Bronchial epithelial cell (primary cell): ENCODE measurements around the gene B3GNT5. TPM values are rescaled to one million over a fixed set of nuclear protein-coding genes. Genes with fewer than 3 reads are reported as not detected.

Experiments
- DNase-seq: peaks from one replicate; pipeline ENCODE4 v3.0.0-alpha.2; 2010; ENCODE audit warnings: low read depth
- FAIRE-seq: peaks from 2 replicates; lab custom pipeline; 2011; peaks lifted over from hg19 to GRCh38; lab: Jason Lieb, UNC
- H3K27me3 ChIP-seq: 2 replicates; pipeline ENCODE4 v1.5.1; 2011; ENCODE audit warnings: low read length; ENCODE audit not compliant: control insufficient read depth, insufficient read depth
- H3K36me3 ChIP-seq: 2 replicates; pipeline ENCODE4 v1.5.1; 2011; ENCODE audit warnings: low read length; ENCODE audit not compliant: control insufficient read depth, insufficient read depth
- H3K4me3 ChIP-seq: 2 replicates; pipeline ENCODE4 v1.5.1; 2011; ENCODE audit warnings: mild to moderate bottlenecking, low read depth, low read length, control low read depth
- total RNA-seq: library from RNA; depleted of rRNA; stranded (reverse); fragments of >200 nt; gene quantifications from 2 replicates; pipeline ENCODE4 v1.2.1, GENCODE V29; 2014
- TF ChIP-seq, protein P1 (sequence below): IDR thresholded peaks from 2 replicates; pipeline ENCODE4 v1.5.1; 2011; ENCODE audit warnings: mild to moderate bottlenecking, moderate library complexity, low read length, control low read depth, inconsistent platforms; ENCODE audit not compliant: insufficient read depth, severe bottlenecking

Gene B3GNT5
- total RNA-seq, 1 donor from 2014 or later, result 31.6 TPM

- DNase-seq (no peak), FAIRE-seq (no peak)
- Histone ChIP-seq H3K36me3 (no peaks in the 10 kb centered on the region), H3K27me3 (no peaks in the 10 kb centered on the region), H3K4me3 (no peak overlapping the region)
- TF ChIP-seq, protein P1, sequence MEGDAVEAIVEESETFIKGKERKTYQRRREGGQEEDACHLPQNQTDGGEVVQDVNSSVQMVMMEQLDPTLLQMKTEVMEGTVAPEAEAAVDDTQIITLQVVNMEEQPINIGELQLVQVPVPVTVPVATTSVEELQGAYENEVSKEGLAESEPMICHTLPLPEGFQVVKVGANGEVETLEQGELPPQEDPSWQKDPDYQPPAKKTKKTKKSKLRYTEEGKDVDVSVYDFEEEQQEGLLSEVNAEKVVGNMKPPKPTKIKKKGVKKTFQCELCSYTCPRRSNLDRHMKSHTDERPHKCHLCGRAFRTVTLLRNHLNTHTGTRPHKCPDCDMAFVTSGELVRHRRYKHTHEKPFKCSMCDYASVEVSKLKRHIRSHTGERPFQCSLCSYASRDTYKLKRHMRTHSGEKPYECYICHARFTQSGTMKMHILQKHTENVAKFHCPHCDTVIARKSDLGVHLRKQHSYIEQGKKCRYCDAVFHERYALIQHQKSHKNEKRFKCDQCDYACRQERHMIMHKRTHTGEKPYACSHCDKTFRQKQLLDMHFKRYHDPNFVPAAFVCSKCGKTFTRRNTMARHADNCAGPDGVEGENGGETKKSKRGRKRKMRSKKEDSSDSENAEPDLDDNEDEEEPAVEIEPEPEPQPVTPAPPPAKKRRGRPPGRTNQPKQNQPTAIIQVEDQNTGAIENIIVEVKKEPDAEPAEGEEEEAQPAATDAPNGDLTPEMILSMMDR, result no peak
Observed at GRCh38 chr3:183281126-183281797, 28.2 kb downstream of the B3GNT5 start.

DNA sequence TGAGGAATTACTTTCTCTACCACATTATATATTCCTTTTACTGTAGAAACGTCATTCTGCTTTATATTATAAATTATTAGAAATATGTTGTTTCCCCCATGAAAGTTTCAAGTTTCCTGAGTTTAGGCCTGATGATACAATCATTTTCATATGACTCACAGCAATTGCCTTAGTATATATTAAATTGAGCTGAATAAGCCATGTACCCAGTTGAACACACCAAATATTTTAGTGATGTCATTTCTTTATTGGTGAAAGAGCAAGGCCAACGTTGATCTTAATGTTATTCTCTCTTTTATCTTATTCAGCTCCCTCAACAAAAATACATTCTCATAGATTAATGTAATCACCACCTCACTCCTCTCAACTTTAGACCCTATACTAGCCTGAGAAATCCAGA, 30.8 kb downstream of the B3GNT5 start:
- H3K4me3 ChIP-seq, result no peak overlapping the region
- DNase-seq, result peak; percentile 67
- no peaks in the 10 kb centered on the region for H3K27me3 ChIP-seq
- FAIRE-seq, result no peak
- TF ChIP-seq, protein P1, result no peak
- no peaks in the 10 kb centered on the region for H3K36me3 ChIP-seq

GRCh38 chr3:183284570-183284969, 31.5 kb downstream of the B3GNT5 start:
- FAIRE-seq (no peak), DNase-seq (no peak)
- H3K27me3 ChIP-seq, result no peaks in the 10 kb centered on the region
- no peaks in the 10 kb centered on the region for H3K36me3 ChIP-seq
- H3K4me3 ChIP-seq, result no peak overlapping the region
- TF ChIP-seq, protein P1, result no peak

DNA sequence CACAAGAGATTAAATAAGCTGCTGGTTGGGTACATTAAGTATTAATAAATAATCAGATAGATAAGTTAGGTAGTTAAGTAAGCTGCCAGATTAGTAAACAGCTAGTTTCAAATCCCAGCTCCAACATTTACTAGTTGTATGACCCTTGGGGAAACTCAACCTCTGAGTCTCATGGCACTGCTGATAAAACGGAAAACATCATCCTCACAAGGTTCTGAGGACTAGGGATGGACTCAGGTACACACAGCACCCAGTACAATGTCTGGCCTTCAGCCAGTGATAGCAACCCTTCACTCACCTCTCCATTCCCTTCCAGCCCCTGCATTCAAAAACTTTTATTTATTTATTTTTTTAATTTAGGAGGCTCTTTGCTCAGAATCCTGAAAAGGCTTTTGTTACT, 32.3 kb downstream of the B3GNT5 start:
- DNase-seq, result no peak
- TF ChIP-seq, protein P1, result no peak
- no peak for FAIRE-seq
- Histone ChIP-seq H3K27me3 (no peaks in the 10 kb centered on the region), H3K36me3 (peaks cover 2% of the 10 kb centered on the region), H3K4me3 (no peak overlapping the region)

DNA sequence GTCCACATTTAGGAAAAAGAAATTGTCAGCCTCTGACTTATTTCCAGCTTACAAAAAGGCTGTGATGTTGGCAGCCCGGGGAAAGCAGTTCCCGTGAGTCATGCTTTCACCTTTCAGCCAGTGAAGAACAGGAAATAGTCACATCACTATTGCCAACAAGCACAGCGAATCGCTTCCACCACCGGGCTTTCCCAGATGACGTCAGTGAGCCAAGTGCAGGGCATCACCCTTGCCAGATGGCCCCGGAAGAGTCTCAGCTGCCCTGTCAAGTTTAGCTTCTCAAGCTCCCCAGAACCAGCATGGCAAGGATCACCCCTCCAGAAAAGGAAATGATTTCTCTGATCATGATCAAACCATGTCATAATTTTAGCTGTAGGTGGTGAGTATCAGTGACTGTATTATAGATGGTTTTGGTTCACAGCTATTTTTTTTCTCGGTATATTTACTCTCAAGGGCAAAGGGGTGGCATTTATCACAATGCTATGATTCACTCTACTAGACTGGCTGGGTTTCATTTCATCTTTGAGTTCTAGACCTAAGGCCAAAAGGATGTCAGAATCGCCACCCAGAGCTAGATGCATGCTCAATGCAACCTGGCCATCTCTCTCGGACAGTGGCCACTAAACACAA, 32.9 kb downstream of the B3GNT5 start:
- peaks cover 2% of the 10 kb centered on the region for H3K36me3 ChIP-seq
- no peaks in the 10 kb centered on the region for H3K27me3 ChIP-seq
- H3K4me3 ChIP-seq, result no peak overlapping the region
- DNase-seq, result peak; percentile 99
- TF ChIP-seq, protein P1, result no peak
- FAIRE-seq, result peak; percentile 62
